ENCODE measurements around the gene SMPD1. TPM values are rescaled to one million over a fixed set of nuclear protein-coding genes. Genes with fewer than 3 reads are reported as not detected.

The SMPD1 gene
- total and polyA plus RNA-seq, 2 of the 8 experiments (the other 6 are each of a cell fraction or from before 2014, with no cell fraction given) = 1.9 to 2.4 TPM

GRCh38 chr11:6345366-6345765 lies 44.9 kb upstream of the SMPD1 start:
- WGBS, 2 experiments (ENCODE audit: extremely low coverage in 1 of 2, insufficient coverage in 1 of 2, insufficient read length in 1 of 2, insufficient replicate concordance in 2 of 2, low coverage in 1 of 2, low lambda C conversion rate in 2 of 2, missing lambda C conversion rate in 1 of 2) = 93% methylated on average over 1 of the region's 1 CpG; no CpG with 5 or more reads in 1 of the 2 experiments
- no peak overlapping the region for H4K5ac ChIP-seq (ENCODE audit: insufficient read length, low read depth, low read length)
- no peaks in the 10 kb centered on the region; the same call in 1 of the 2 replicates for H3K79me1 ChIP-seq (ENCODE audit: low read depth, low read length)
- ChIA-PET POLR2A (ENCODE audit: partially characterized antibody) (interaction anchor here (1.6 kb wide), 1 partner anchor 11 kb away, joined by 3 read pairs; no protein-coding TSS in a partner anchor), CTCF (ENCODE audit: partially characterized antibody) (interaction anchor here (0.6 to 2.0 kb wide), 12 partner anchors 8 to 357 kb away, joined by 3 to 11 read pairs (median 4); no protein-coding TSS in a partner anchor)
- no peak overlapping the region for H3K4me2 ChIP-seq (ENCODE audit: insufficient read depth in 1 of 2, low read depth in 2 of 2, low read length in 2 of 2)
- DNase-seq (ENCODE audit: low read depth in 1 of 2, low spot score in 2 of 2) (no peak), FAIRE-seq (no peak)
- H3K4me1 ChIP-seq (replicated peaks in 1 of 4; ENCODE audit: control insufficient read depth in 3 of 4, insufficient read depth in 4 of 4, low read length in 3 of 4) = no peaks in the 10 kb centered on the region
- no peak overlapping the region for H3K4me3 ChIP-seq (ENCODE audit: extremely low read depth in 1 of 4, insufficient read depth in 2 of 4, low read depth in 3 of 4, low read length in 4 of 4)
- no peak overlapping the region for H4K8ac ChIP-seq (ENCODE audit: extremely low read depth, insufficient read depth, low read length)
- H2BK12ac ChIP-seq (ENCODE audit: low read depth, low read length) = no peak overlapping the region
- H3K4ac ChIP-seq (replicated peaks; ENCODE audit: insufficient read length, low read depth, low read length) = no peak overlapping the region
- no peak overlapping the region for H3K23ac ChIP-seq (ENCODE audit: insufficient read length)
- TF ChIP-seq SIRT6 (IDR thresholded peaks at IDR 0.05; ENCODE audit: low read length) (no peak), TAF1 (IDR thresholded peaks at IDR 0.05; ENCODE audit: low read depth, low read length) (no peak), PHF8 (conservative IDR thresholded peaks at IDR 0.05; ENCODE audit: low read depth, low read length) (no peak), EZH2 (IDR thresholded peaks at IDR 0.05; ENCODE audit: low read depth, low read length, severe bottlenecking) (no peak), SUZ12 (IDR thresholded peaks at IDR 0.05; ENCODE audit: low read length) (no peak), TEAD4 (IDR thresholded peaks at IDR 0.05; ENCODE audit: low read depth, low read length) (no peak), RXRA (IDR thresholded peaks at IDR 0.05; ENCODE audit: insufficient read depth, low read depth, low read length) (no peak), RFX5 (IDR thresholded peaks at IDR 0.05; ENCODE audit: borderline replicate concordance, low read depth, low read length) (no peak), TBP (IDR thresholded peaks at IDR 0.05; ENCODE audit: low read depth, low read length) (no peak), SIN3A (conservative IDR thresholded peaks at IDR 0.05 in 1 of 2, IDR thresholded peaks at IDR 0.05 in 1 of 2; ENCODE audit: low read depth in 1 of 2, low read length in 2 of 2) (no peak), FOSL1 (IDR thresholded peaks at IDR 0.05; ENCODE audit: insufficient read depth, low read depth, low read length) (no peak)
- no peak overlapping the region for H2BK5ac ChIP-seq (ENCODE audit: low read depth, low read length)
- no peak overlapping the region for H2BK120ac ChIP-seq (replicated peaks; ENCODE audit: low read depth, low read length)
- H3K36me3 ChIP-seq (ENCODE audit: control insufficient read depth in 2 of 4, insufficient read depth in 4 of 4, low read length in 3 of 4) = no peaks in the 10 kb centered on the region
- no peak overlapping the region for H3K14ac ChIP-seq (ENCODE audit: insufficient read length)
- H3K9me3 ChIP-seq (ENCODE audit: insufficient read depth in 2 of 2, low read depth in 1 of 2, low read length in 1 of 2) = 0 out of 4 replicates have a peak, but pooled peaks cover 0 to 4% of the 10 kb centered on the region in 2 experiments
- H4K91ac ChIP-seq (replicated peaks; ENCODE audit: insufficient read length, low read length) = no peak overlapping the region
- no peak overlapping the region for H3K56ac ChIP-seq (replicated peaks; ENCODE audit: insufficient read length, low read depth, low read length)
- no peak overlapping the region for H3K27ac ChIP-seq (ENCODE audit: low read depth, low read length)
- no peak overlapping the region for H3K18ac ChIP-seq (ENCODE audit: extremely low read depth, low read length)
- no peak overlapping the region for H2AK5ac ChIP-seq (ENCODE audit: low read depth, low read length)
- no peak overlapping the region for H2BK15ac ChIP-seq (ENCODE audit: low read length)
- no peak overlapping the region for H3K9ac ChIP-seq (replicated peaks in 1 of 4; ENCODE audit: extremely low read depth in 1 of 4, low read depth in 3 of 4, low read length in 3 of 4)
- no peaks in the 10 kb centered on the region for H3K27me3 ChIP-seq (replicated peaks in 1 of 4; ENCODE audit: control insufficient read depth in 3 of 4, extremely low read depth in 1 of 4, insufficient read depth in 3 of 4, low read length in 3 of 4)
- H4K20me1 ChIP-seq (replicated peaks in 1 of 2; ENCODE audit: control insufficient read depth in 1 of 2, insufficient read depth in 2 of 2, low read length in 2 of 2) = no peaks in the 10 kb centered on the region
- no peaks in the 10 kb centered on the region for H3K79me2 ChIP-seq (ENCODE audit: control insufficient read depth in 1 of 2, insufficient read depth in 2 of 2, low read length in 2 of 2)
- no peaks in the 10 kb centered on the region for H3K23me2 ChIP-seq (ENCODE audit: low read depth, low read length)
- no peak overlapping the region for H2BK20ac ChIP-seq (ENCODE audit: low read length)
- no peak overlapping the region for H2AFZ ChIP-seq (ENCODE audit: low read length)
